NCI-H748 treated with DMSO at 0.1 percent for 48 hours (cell line): ENCODE measurements around the gene ODAPH.

ENCODE experiments used
- DNase-seq: peaks from one replicate; lab custom pipeline; 2025; lab: John Stamatoyannopoulos, UW

ODAPH gene

DNA sequence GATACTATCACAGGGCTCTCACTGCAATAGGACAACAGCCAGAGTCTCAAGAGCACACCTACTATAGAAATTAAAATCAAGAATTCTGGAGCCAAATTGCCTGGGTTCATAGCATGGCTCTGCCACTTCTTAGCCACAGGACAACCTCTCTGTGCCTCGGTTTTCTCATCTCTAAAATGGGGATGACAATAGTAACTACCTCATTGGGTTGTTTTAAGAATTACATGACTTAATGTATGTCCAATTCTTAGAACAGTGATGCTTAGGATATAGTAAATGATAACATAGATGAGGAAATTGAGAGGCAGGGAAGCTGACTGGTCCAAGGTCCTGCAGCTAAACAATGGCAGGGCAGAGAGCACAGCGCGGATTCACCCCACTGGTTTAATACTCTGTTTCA lies 11.0 kb upstream of the ODAPH start:
- no peak for DNase-seq

DNA sequence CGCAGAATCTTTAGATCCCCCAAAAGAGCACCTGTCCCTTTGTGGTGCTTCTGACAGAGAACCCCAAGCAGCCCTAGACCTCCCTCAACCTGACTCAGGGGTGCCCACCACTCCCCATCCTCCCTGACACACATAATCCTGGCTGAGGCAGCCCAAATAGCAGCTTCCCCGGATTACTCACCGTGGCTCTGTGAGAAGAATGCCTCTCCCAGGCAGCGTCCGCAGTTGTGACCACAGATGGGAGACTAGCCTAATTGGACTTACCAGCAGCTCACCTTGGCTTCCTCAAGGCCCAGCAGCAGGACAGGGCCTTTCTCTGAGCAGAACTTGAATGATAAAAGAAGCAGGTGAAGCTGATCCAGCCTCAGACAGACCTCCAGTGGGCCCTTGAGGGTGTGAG lies 10.3 kb upstream of the ODAPH start:
- no peak for DNase-seq

DNA sequence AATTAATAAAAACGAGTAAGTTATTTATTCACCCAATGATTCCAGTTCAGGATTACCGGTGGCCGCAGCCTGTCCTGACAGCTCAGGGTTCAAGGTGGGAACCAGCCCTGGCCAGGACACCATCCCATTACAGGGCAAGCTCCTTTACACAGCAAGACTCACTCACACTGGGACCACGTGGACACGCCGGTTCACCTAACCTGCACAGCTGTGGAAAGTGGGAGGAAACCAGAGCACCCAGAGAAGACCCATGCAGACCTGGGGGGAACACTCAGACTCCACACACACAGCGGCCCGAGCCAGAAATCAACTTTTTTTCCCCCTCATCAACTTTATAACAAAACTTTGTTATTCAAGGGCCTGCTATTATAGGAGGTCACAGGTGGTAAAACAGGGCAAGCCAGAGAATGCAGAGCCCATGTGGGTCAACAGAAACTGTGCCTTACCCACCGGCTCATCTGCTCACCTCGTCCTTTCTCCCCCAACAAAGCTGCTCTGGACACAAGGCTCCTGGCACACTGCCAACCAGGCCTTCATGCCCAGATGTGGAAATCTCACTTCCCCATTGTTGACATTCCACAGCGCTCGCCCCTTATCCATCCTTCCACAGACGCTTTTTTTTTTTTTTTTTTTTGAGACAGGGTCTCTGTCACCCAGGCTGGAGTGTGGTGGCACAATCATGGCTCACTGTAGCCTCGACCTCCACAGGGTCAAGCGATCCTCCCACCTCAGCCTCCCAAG lies 8.0 kb upstream of the ODAPH start:
- no peak for DNase-seq

DNA sequence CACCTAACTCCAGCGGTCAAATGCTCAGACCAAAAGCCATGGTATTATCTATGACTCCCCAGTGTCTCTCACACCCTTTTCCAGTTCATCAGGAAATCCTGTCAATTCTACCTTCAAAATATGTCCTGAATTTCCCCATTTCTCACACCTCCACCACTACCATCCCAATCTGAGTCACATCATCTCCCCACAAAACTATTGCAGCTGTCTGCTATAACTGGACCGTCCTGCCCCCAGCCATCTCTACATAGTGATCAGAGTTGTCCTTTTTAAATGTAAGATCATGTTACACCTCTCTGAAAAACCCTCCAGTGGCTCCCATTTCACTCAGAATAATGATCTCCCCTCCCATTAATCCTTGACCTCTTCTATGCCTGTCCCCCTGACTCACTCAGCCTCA lies 6.8 kb upstream of the ODAPH start:
- no peak for DNase-seq

DNA sequence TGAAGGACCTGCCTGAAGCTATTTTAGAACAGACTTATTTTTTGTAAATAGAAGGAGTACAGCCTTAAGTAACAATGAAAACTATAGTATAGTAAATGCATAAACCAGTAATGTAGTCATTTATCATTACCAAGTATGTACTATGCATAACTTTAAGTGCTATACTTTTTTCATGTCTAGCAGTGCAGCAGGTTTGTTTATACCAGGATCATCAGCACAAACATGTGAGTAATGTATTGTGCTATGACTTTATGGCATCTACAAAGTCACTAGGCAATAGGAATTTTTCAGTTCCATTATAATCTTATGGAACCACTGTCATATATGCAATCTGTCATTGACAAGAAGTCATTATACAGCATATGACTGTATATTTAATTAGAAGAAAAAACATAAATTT lies 3.4 kb upstream of the ODAPH start:
- DNase-seq, result no peak

DNA sequence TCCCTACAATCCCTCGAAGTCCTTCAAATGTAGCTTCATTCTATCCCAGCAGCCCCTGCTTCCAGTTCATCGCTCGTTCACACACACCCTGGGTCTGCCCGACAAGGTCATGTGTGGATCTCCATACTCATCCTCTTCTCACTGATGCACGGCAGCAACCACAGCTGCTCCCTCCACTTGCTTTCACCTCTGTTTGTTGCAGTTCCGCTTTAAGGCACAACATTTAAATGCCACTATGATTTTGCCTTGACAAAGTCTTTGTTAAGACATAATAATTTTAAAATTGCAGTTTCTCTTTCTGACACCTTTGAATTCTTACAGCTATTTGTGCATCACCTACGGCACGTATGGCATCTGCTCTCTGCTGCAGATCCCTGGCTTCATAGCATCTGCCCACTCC lies 1.8 kb downstream of the ODAPH start:
- DNase-seq, result no peak

DNA sequence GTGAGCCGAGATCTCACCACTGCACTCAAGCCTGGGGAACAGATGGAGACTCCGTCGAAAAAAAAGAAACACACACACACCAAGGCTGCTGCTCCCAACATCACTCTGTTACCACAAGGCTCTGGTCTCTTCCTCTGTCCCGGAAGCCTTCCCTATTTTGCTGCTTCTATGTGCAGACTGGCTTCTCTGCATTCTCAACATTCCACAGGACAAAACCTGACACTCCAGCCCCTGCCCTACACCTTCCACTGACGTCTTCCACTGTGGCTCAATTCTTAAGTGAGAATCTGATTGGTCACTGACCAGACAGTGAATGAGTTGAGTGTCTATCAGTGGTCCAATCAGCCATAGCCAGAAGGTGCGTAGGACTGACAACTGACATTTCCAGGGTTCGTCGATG lies 5.9 kb downstream of the ODAPH start:
- DNase-seq, result no peak

DNA sequence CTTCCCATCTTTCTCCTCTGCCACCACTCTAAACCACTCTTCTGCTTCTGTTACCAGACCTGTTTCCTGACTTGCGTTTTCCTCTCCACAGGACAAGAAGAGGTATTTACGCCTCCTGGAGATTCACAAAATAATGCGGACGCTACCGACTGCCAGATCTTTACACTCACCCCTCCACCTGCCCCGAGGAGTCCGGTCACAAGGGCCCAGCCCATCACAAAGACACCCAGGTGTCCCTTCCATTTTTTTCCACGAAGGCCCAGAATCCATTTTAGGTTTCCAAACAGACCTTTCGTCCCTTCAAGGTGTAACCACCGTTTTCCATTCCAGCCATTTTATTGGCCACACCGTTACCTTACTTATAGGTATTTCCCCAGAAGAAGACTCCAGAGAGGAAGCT lies 8.2 kb downstream of the ODAPH start:
- DNase-seq, result no peak

DNA sequence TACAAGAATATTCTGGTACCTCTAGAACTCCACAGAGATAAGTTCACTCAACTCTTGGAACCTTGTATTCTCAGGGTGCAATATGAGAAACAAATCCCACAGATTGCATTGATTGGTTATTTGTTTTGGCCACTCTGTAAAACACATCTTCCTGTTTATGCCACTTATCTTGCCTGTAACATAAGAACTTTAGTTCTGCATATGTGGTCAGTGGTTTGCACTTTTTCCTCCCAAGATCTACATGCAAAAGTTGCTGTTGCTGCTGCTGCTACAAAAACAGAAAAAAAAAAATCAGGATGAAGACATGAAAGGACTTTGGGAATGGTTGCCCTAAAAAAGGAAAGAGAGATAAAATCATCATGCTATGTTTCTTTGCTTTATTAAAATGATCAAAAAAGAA lies 9.6 kb downstream of the ODAPH start:
- DNase-seq, result no peak

DNA sequence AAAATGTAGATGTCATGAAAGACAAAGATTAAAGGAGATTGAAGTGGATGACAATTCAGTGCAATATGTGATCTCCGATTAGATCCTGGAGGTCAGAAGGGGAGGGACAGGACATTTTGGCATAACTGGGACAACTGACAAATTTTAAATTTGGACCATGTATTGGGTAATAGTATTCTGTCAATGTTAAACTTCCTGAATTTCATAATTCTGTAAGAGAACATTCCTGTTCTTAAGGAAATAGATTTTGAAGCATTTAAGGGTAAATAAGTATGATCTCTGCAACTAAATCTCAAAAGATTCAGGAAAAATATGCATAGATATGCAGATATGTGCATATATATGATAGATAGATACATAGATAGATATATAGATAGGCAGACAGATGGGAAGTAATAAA lies 11.0 kb downstream of the ODAPH start:
- DNase-seq, result no peak

DNA sequence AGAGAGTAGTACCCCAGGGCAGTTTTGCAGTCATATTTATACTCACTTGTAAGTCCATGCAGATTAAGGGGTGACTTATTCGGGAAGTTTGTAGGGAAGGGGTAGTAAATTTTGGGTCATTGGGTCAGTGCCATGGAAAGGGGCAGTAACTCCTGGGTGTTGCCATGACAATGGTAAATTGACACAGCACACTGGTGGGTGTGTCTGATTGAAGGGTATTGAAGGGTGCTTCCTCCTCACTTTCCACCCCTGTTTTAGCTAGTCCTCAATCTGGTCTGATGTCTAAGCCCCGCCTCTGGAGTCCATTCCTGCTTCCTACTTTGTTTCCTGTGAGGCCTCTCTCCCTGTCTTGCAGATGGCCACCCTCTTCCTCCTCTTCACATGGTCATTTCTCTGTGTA lies 11.9 kb downstream of the ODAPH start:
- DNase-seq, result no peak

DNA sequence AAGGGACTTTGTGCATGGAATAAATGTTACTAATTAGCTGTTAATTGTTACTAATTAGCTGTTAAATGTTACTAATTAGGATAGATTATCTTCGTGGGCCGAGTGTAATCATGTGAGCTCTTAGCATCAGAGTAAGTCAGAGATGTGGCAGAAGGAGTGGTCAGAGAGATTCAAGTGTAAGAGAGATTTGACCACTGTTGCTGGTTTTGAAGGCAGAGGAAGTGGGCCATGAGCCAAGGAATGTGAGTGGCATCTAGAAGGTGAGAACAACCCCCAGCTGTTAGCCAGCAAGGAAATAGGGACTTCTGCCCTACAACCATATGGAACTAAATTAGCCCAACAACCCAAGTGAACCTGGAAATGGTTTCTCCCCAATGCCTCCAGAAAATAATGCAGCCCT lies 28.2 kb downstream of the ODAPH start:
- DNase-seq, result no peak

DNA sequence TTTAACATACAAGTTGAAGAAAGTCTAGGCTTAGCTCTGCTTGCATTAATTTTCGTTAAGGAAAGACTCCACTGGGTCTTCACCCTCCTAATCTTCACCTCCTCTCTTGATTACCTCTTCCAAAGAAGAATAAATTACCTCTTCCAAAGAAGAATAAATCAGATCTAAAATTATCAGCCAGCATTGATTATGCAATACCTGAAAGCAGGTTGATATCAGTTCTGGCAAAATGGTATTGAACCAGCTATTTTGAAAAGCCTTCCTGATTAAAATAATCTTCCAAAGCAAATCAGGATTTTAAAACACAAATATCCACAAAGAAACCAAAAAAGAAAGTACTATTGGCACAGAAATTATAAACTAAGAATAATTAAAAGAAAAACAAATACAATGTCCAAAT lies 37.5 kb downstream of the ODAPH start:
- no peak for DNase-seq

DNA sequence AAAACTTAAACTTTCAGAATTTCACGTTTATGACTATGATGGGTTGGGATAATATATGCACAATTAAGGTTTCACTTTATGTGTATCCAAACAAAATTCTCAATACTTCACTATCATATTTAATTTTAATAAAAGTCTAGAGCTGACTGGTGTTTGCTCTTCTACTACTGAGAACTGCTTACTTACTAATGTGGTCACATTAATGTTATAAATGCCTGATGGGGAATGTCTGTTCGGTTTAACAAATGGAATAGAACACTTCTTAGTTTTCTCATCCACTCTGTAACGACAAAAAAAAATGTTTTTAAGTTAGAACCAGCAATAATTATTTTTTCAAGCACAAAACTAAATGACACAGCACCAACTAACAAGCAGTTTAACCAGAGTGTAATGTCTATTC lies 40.2 kb downstream of the ODAPH start:
- DNase-seq, result no peak

DNA sequence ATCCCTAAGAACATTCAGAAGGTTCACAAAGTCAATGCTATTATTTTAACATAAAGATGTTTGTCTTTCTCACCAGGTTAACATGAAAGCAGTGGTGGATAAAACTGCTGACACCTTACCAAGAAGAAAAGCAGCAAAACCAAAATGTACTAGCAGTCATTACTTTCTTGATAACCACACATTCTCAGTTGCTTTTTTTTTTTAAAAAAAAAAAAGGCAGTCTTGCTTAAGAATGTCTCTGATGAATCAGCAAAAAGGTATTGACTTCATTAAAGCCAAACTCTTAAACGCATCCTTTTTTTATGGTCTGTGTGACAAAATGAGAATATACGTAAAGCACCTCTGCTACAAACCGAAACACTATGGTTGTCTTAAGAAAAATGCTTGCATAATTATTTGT lies 42.5 kb downstream of the ODAPH start:
- no peak for DNase-seq

DNA sequence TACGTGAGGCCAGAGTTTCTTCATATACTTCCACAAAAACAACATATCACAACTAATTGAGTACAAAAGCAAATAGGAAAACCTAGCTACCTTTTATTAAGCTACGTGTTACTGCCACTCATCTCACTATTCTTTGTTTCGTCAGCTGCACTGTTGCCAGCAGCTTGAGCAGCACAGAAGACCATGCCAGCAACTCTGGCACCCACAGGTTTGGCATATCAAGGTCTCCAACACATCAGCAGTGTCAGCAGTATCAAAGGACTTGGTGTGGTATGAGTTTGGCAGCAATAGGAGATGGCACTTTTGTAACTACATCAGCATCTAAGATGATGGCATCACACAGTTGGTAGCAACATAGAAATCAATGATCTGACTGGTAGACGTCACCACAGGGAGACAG lies 43.8 kb downstream of the ODAPH start:
- DNase-seq, result no peak

DNA sequence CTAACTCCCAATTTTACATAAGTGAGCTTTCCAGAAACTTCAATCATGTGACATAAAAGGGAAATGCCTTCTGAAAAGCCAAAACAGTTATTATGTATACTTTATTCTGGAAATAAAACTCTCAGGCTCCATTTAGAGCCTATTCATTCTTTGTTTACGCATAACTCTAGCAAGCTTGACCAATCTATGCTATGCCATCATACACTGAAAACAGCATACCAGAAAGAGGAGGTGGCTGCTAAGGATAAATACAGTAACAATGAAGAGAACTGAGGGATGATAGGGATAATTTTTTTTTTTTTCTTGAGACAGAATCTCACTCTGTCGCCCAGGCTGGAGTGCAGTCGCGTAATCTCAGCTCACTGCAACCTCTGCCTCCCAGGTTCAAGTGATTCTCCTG lies 50.1 kb downstream of the ODAPH start:
- DNase-seq, result no peak

DNA sequence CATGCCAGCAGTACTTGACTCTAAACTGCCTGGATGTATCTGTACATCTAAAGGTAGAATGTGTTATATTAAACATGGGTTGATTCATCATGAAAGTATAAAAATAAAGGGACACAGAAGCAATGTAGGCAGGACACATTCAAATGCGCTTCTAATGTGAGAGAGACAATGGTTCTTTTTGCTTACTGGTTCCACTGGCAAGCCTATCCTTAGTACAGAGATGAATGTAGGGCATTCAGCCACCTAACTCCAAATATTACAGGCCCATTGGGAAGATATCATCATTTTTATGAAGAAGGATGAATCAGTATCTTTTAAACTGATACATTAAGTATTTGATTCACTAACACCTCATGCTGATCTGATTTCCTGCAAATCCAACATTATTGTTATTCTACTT lies 56.4 kb downstream of the ODAPH start:
- DNase-seq, result no peak
